SK-MEL-5 (cell line): Measurements from ENCODE around the gene KIAA1328. TPM values are rescaled to one million over a fixed set of nuclear protein-coding genes. Genes with fewer than 3 reads are reported as not detected.

ENCODE experiments used
- DNase-seq: peaks from one replicate; pipeline ENCODE4 v3.0.0-alpha.2; 2016; ENCODE audit warnings: low read depth, low spot score
- in situ Hi-C: cut with HindIII; loops from 2 replicates; pipeline ENCODE4 v1.10.0; 2016; ENCODE audit warnings: low sequenced_read_pairs, high pct_unique_total_duplicates, low pct_unique_long_range_greater_than_20kb
- total RNA-seq: library from RNA; depleted of rRNA; stranded (reverse); fragments of >200 nt; shearing (Covaris generic); gene quantifications from 2 replicates; pipeline ENCODE4 v1.2.3, GENCODE V29; 2014; rRNA removed

KIAA1328 gene
- total RNA-seq, 1 experiment from 2014 or later: 3.3 TPM

DNA sequence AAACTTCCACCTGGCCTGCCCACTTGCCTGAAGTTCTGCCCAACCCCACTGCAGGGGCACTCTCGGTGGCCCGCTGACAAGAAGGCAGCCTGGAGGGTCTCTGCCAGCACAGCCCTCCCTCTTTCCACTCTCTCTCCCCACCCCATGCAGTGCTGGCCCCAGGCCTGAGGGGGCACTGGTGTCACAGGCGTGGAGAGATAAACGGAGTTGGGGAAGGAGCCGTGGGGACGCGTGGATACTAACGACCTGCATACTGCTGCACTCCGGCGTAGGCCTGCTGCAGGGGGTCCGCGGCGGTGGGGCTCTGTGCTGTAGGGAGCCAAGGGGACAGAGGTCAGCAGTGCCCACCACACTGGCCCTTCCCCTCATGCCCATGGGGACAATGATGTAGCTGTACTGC, 437.4 kb downstream of the KIAA1328 start:
- peak; percentile 17 for DNase-seq
- in situ Hi-C loops: no loop called here

DNA sequence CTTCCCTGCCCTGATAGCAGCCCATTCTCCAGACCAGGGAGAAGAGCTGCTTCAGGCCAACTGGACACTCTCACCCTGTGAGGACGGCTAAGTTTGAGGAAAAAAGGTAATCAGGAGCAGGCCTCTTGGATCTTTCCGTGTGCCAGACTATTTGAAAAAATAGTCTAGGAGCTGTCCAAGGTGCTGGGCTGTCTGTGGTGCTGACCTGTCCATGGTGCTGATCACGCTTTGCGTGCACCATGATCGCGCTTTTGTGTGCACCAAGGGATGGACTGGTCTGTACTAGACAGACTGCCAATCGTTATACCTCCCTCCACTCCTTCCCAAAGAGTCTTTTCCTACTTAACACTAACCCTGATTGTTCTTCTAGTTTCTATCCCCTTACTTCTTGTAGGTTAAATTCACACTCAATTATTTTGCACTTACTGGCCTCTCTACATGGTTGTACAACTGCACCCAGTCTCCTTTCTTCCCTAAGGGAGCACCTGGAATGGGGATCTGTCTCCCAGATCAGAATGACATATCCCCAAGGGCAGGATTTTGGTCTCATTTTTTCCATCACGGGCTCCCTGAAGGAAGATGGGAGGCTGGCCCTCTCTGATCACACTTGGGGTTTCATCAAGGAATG, 441.2 kb downstream of the KIAA1328 start:
- peak; percentile 40 for DNase-seq
- in situ Hi-C loops: no loop called here

DNA sequence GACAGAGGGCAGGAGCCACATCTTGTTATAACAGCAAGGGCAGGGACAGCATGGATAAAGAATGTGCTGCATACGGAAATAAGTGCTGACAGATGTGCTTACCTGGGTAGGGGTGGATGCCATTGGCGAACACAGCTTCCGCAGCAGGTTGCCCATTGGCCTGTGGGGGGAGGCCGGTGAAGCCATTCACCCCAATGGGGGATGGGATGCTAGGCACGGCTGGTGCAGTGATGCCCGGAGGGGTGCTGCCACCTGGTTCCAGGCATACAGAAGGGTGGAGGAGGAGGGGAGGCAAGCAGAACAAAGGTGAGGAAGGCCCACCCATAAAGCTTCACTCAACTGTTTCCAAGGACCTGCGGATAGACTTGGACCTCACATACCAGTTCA, 441.7 kb downstream of the KIAA1328 start:
- no peak for DNase-seq
- in situ Hi-C loops: no loop called here

DNA sequence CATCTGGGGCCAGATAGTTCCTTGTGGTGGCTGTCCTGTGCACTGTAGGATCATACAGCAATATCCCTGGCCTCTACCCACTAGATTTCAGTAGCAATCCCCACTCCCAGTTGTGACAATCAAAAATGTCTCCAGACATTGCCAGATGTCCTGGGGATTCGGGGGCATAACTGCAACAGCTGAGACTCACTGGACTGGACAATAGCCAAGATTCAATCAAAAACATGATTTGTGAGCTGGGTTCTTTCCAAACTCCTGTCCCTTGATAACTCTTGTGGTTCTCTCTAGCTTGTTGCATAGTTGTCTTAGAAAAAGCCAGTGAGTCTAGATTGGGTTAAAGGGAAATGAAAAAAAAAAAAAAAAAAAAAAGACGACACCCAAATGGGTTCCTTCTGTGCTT, 443.3 kb downstream of the KIAA1328 start:
- DNase-seq: no peak
- in situ Hi-C loops: no loop called here

DNA sequence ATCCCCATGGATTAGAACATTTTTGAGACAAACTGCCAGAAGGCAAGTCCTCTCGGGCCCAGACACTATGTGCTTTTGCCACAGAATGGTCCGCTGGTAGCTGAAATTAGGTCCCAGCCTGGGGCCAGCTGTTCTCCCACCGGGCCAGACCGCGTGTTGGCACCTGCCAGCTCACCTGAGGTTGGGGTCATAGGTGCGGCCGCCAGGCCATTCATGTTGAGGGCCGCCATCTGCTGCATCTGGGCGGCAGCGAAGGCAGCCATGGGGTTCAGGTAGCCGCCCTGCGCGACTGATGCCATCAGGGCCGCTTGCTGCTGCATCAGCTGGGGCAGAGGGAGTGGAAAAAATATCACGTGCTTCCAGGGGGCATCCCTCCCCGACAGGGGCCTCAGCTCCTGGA, 443.9 kb downstream of the KIAA1328 start:
- DNase-seq: no peak
- in situ Hi-C loops: no loop called here

DNA sequence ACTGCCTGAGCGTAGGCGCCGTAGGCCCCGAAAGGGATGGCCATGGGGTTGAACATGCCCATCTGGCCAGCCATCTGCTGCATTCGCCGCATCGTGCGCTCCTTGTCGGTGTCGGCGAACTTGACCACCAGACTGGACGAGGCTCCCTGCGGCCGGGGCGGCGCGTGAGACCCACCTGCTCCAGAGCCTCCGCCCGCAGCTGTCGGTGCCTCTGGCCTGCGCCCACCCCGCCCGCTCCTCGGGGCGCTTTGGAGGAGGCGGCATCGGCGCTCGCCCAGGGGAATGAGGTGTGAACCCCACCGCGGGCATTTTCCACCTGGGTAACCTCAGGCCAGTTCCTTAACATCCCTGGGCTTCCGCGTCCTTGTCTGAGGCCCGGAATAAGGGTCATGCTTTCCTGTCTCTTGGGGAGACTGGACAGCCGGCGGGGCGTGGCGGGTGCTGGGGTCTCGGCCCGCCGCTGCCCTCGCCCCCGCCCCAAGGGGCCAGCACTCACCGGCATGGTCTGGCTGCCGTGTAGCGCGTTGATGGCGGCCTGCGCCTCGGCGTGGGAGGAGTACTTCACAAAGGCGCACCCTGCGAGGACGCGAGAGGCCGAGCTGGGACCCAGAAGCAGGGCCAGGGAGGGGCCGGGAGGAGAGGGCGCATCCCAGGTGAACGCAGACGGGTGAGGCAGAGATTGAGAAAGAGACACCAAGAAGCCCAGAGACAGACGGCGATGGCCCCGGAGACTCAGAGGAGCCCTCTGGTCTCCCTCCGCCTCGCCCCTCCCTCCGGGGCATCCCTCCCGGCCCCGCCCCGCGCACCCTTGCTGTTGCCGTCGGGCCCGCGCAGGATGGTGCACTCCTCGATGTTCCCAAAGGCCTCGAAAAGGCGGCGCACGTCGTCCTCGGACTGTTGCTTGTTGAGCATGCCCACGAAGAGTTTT, 445.6 kb downstream of the KIAA1328 start:
- in situ Hi-C loops: no loop called here
- no peak for DNase-seq

DNA sequence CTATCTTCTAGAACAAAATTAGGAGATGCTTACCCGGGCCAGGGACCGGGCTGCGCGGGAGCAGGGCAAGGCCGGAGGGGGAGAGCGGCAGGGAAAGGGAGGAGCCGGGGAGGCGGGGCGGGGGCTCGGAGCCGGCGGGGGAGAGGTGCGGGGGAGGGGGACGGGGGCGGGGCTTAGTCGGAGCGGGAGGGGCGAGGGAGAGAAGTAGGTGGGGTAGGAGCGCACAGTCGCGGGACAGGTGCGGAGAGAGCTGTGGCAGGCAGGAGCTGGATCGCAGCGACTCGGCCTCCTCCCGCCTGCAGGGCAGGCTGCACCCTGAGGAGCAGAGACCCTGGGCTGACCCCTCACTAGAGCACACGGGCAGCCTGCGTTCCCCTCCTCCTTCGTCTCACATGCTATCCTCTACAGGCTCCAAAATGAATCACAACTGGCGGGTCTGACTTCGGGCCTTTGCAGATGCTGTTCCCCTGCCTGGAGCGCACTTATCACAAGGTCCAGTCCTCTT, 446.4 kb downstream of the KIAA1328 start:
- in situ Hi-C loops: no loop called here
- no peak for DNase-seq

DNA sequence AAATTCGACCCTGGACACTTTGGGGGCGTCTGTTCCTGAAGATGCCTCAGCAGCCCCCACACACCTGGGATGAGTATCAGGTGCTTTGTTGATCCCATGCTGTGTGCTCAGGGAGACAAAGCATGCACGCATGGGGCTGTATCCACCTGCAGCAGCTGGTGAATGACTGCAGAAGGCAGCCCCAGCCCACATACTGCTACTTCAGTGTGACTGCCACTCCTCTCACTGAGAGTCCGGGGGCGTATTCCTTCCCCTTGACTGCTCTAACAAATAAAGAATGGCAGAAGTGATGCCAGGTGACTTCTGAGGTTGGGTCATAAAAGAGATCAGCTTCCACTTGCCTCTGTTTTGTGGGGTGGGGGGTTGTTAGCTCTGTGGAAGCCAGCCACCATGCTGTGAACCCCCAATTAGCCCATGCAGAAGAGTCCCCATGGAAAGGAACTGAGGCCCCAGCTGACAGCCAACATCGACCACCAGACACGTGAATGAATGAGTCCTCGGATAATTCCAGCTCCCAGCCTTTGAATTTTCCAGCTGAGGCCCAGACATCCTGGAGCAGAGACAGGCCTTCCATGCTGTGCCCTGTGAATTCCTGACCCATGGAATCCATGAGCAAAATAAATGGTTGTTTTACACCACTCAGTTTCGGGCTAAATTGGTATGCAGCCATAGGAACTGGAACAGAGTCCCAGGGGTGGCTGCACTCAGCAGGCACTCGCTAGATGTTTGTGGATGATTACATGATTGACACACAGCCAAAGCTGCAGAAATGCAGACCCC, 447.4 kb downstream of the KIAA1328 start:
- in situ Hi-C loops: no loop called here
- DNase-seq: no peak

DNA sequence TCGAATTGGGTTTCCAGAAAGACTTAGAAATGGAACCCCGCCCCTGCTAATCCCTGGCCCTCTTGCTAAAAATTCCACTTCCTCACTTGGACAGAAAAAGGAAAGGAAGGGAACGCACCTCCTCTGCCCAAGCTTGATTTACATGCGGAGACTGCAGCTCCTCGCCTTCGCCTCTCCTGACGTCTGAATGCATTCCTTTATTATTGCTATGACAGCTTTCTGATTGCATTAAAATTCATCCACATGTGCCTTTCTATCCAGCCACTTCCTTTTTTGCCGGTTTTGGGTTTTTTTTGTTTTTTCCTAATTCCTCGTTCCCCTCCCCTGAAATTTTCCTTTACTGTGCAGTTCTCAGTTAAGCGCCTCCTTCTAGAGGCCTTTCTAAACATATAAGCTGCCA, 448.9 kb downstream of the KIAA1328 start:
- no peak for DNase-seq
- in situ Hi-C loops: no loop called here

Other genes starting within 250 kb of the KIAA1328 start
- 87.9 and 99.4 TPM in 2 replicates for gene TPGS2, start 125 bp upstream of the KIAA1328 start, total RNA-seq